ENCODE results near the gene GNB1L. TPM values are rescaled to one million over a fixed set of nuclear protein-coding genes. Genes with fewer than 3 reads are reported as not detected.

Gene GNB1L
- total and polyA plus RNA-seq, 9 of the 15 experiments (the other 6 are each of a cell fraction or from before 2014, with no cell fraction given) = 0.56 to 50.5 (median 10.2) TPM

GRCh38 chr22:19806213-19807160 lies 48.2 kb downstream of the GNB1L start (continued):
- TF ChIP-seq ATF6 (CRISPR knock-in tag; IDR thresholded peaks at IDR 0.05) = no peak
- TF ChIP-seq EP300 (IDR thresholded peaks at IDR 0.05; ENCODE audit: low read length) = peak; percentile 68
- TF ChIP-seq JUND (IDR thresholded peaks at IDR 0.05; ENCODE audit: borderline replicate concordance, low read depth, low read length) = peak; percentile 100
- TF ChIP-seq JUND (tag; IDR thresholded peaks at IDR 0.05; ENCODE audit: borderline replicate concordance, low read depth, low read length) = peak; percentile 100
- TF ChIP-seq RAD21 (CRISPR knock-in tag; conservative IDR thresholded peaks at IDR 0.05 in 1 of 2, IDR thresholded peaks at IDR 0.05 in 1 of 2) = peak in 1 of 2 experiments; percentile 22; a peak in 2 of 4 replicates

- Histone ChIP-seq H3K79me2 (ENCODE audit: control insufficient read depth, insufficient read depth, low read length) (no peaks in the 10 kb centered on the region), H3K4me2 (ENCODE audit: insufficient read depth, low read length) (no peak overlapping the region)
- CTCF ChIA-PET (ENCODE audit: low intra/inter-chr PET ratio) = no interaction called here
- TF ChIP-seq ZNF184 (CRISPR knock-in tag; IDR thresholded peaks at IDR 0.05) (no peak), NCOA6 (IDR thresholded peaks at IDR 0.05) (no peak), ZNF12 (CRISPR knock-in tag; IDR thresholded peaks at IDR 0.05) (no peak), ARNT (IDR thresholded peaks at IDR 0.05) (no peak), STAT6 (CRISPR knock-in tag; IDR thresholded peaks at IDR 0.05) (no peak), CREB3L1 (IDR thresholded peaks at IDR 0.05; ENCODE audit: borderline replicate concordance, low read depth) (no peak), TCF15 (CRISPR knock-in tag; IDR thresholded peaks at IDR 0.05) (no peak)
These were observed 48.9 kb downstream of the GNB1L start for GRCh38 chr22:19805821-19806212.

More at GRCh38 chr22:19805821-19806212, 48.9 kb downstream of the GNB1L start:
- Histone ChIP-seq H3K9me3 (replicated peaks; ENCODE audit: control insufficient read depth, insufficient read depth, low read depth, low read length) (no peaks in the 10 kb centered on the region), H4K20me1 (replicated peaks; ENCODE audit: control insufficient read depth, insufficient read depth, low read length) (peaks cover 29% of the 10 kb centered on the region), H3K27ac (ENCODE audit: extremely low read depth, low read depth, low read length) (no peak overlapping the region), H3K4me3 (no peak overlapping the region), H2AFZ (ENCODE audit: low read depth, low read length) (no peak overlapping the region), H3K27me3 (ENCODE audit: control insufficient read depth in 2 of 2, insufficient read depth in 2 of 2, low read length in 2 of 2) (no peaks in the 10 kb centered on the region), H3K36me3 (ENCODE audit: control insufficient read depth, insufficient read depth, low read length) (0 out of 3 replicates have a peak, but pooled peaks cover 3% of the 10 kb centered on the region), H3K9me1 (ENCODE audit: control insufficient read depth, insufficient read depth, low read length) (no peaks in the 10 kb centered on the region), H3K4me1 (replicated peaks in 1 of 2; ENCODE audit: control insufficient read depth in 2 of 2, insufficient read depth in 2 of 2, low read length in 2 of 2) (peaks cover 13 to 67% of the 10 kb centered on the region in 2 experiments), H3K9ac (ENCODE audit: insufficient read depth in 1 of 2, low read depth in 2 of 2, low read length in 2 of 2) (peak overlapping the region in 1 of 2 experiments; percentile 46; a peak in 1 of 4 replicates)
- peak; percentile 51 for FAIRE-seq
- BruUV-seq (replicated peaks) = no TSS peak
- POLR2A ChIA-PET = interaction anchor here (0.6 to 3.5 kb wide), 9 partner anchors 8 to 339 kb away, joined by 3 to 11 read pairs (median 3); partner anchors contain the start of genes GNB1L and RTL10
- 43% methylated on average over 8 of the region's 8 CpGs for WGBS (ENCODE audit: insufficient coverage, low coverage, missing lambda C conversion rate)
- no peak for DNase-seq (ENCODE audit: extremely low read depth in 1 of 4, low spot score in 3 of 4)
- intact Hi-C loops (cut with micrococcal nuclease) (no loop called here), in situ Hi-C loops (cut with MboI) (no loop called here)
- no peak for ATAC-seq
